HepG2 (cell line): ENCODE results near the gene ANKRD13D. TPM values are rescaled to one million over a fixed set of nuclear protein-coding genes. Genes with fewer than 3 reads are reported as not detected.
A peak's percentile ranks its signal among the peaks of the same experiment; 100 is the strongest.

ENCODE experiments used
- AGO1 ChIP-seq: fragments of 200-400 bp; formaldehyde crosslinking; IDR thresholded peaks from 2 replicates; pipeline ENCODE4 v1.6.1; 2017; ENCODE audit warnings: mild to moderate bottlenecking, low read depth, low read length, moderate library complexity; ENCODE audit not compliant: poor library complexity, severe bottlenecking
- ETS1 ChIP-seq: sonication (generic); formaldehyde crosslinking; IDR thresholded peaks from 2 replicates; pipeline ENCODE4 v1.4.0; 2020; ENCODE audit warnings: missing genetic modification reagents
- FOXC1 ChIP-seq: sonication (generic); formaldehyde crosslinking; IDR thresholded peaks from 2 replicates; pipeline ENCODE4 v1.8.0; 2022; ENCODE audit warnings: mild to moderate bottlenecking, missing genetic modification reagents, borderline replicate concordance
- HIVEP1 ChIP-seq: sonication (generic); formaldehyde crosslinking; IDR thresholded peaks from 2 replicates; pipeline ENCODE4 v1.4.0; 2020; ENCODE audit warnings: mild to moderate bottlenecking, missing genetic modification reagents
- HOXD1 ChIP-seq: sonication (generic); formaldehyde crosslinking; IDR thresholded peaks from 2 replicates; pipeline ENCODE4 v1.5.0; 2020; ENCODE audit warnings: missing genetic modification reagents
- KLF6 ChIP-seq: IDR thresholded peaks from 2 replicates; pipeline ENCODE4 v1.8.0; 2016; ENCODE audit warnings: missing biosample characterization, missing genetic modification reagents
- MBNL3 ChIP-seq: fragments of 250-450 bp; sonication (Bioruptor Pico); conservative IDR thresholded peaks from 2 replicates; pipeline ENCODE4 v1.8.0; 2022; ENCODE audit warnings: mild to moderate bottlenecking, inconsistent platforms
- NCOR1 ChIP-seq: fragments of 200-600 bp; sonication (generic); IDR thresholded peaks from 2 replicates; pipeline ENCODE4 v1.7.0; 2017; ENCODE audit warnings: antibody characterized with exemption, low read length, borderline replicate concordance
- RNF2 ChIP-seq: fragments of 450-650 bp; conservative IDR thresholded peaks from 2 replicates; pipeline ENCODE4 v1.6.1; 2016; ENCODE audit warnings: low read depth
- TP53 ChIP-seq: sonication (generic); formaldehyde crosslinking; conservative IDR thresholded peaks from 2 replicates; pipeline ENCODE4 v1.4.0; 2020; ENCODE audit warnings: missing genetic modification reagents
- TRAFD1 ChIP-seq: sonication (generic); formaldehyde crosslinking; IDR thresholded peaks from 2 replicates; pipeline ENCODE4 v1.5.1; 2020; ENCODE audit warnings: missing genetic modification reagents, mild to moderate bottlenecking, borderline replicate concordance
- ZNF253 ChIP-seq: sonication (generic); formaldehyde crosslinking; IDR thresholded peaks from 2 replicates; pipeline ENCODE4 v1.8.0; 2022; ENCODE audit warnings: mild to moderate bottlenecking, missing genetic modification reagents, borderline replicate concordance
- ZNF280D ChIP-seq: sonication (generic); formaldehyde crosslinking; IDR thresholded peaks from 2 replicates; pipeline ENCODE4 v1.5.1; 2020; ENCODE audit warnings: mild to moderate bottlenecking, missing genetic modification reagents
- ZNF3 ChIP-seq: IDR thresholded peaks from 2 replicates; pipeline ENCODE4 v1.7.0; 2017; ENCODE audit warnings: inconsistent platforms
- ZNF317 ChIP-seq: sonication (generic); formaldehyde crosslinking; IDR thresholded peaks from 2 replicates; pipeline ENCODE4 v1.5.0; 2020; ENCODE audit warnings: mild to moderate bottlenecking, missing genetic modification reagents
- ZNF414 ChIP-seq: sonication (generic); formaldehyde crosslinking; IDR thresholded peaks from 2 replicates; pipeline ENCODE4 v1.5.0; 2020; ENCODE audit warnings: missing genetic modification reagents
- ZNF484 ChIP-seq: sonication (generic); formaldehyde crosslinking; IDR thresholded peaks from 2 replicates; pipeline ENCODE4 v1.5.1; 2020; ENCODE audit warnings: mild to moderate bottlenecking, low read depth, missing genetic modification reagents, borderline replicate concordance
- ZNF709 ChIP-seq: sonication (generic); formaldehyde crosslinking; IDR thresholded peaks from 2 replicates; pipeline ENCODE4 v1.5.0; 2020; ENCODE audit warnings: mild to moderate bottlenecking, missing genetic modification reagents
- polyA plus RNA-seq, 8 experiments: library from polyadenylated mRNA; depleted of rRNA in 3 of 8; stranded (reverse) in 7 of 8; unstranded in 1 of 8; fragments of >200 nt; fragmentation: Illumina TruSeq in 4 of 8; extraction: Trizol in 4 of 8; gene quantifications; 2 replicates each; pipeline versions ENCODE4 v1.2.1 to v1.2.3, GENCODE V29; 2011 to 2016; ENCODE audit warnings: low read depth in 4 of 8, missing spikeins in 1 of 8, mixed read lengths in 1 of 8; ENCODE audit not compliant: insufficient read depth in 1 of 8
- total RNA-seq, 5 experiments: library from RNA; depleted of rRNA; stranded (reverse); fragments of >200 nt; fragmentation: Illumina TruSeq; extraction: Trizol; gene quantifications; 2 replicates each; pipeline ENCODE4 v1.2.3, GENCODE V29; 2016; ENCODE audit warnings: low read depth in 1 of 5
- TF ChIP-seq, protein P1 (sequence below): sonication (generic); formaldehyde crosslinking; IDR thresholded peaks from 2 replicates; pipeline ENCODE4 v1.8.0; 2022; ENCODE audit warnings: mild to moderate bottlenecking, missing genetic modification reagents, moderate library complexity
- TF ChIP-seq, protein P2 (sequence below): sonication (generic); formaldehyde crosslinking; IDR thresholded peaks from 2 replicates; pipeline ENCODE4 v1.5.1; 2020; ENCODE audit warnings: mild to moderate bottlenecking, missing genetic modification reagents, moderate library complexity

The ANKRD13D gene
- total and polyA plus RNA-seq, 2 of the 13 experiments (the other 11 are each of a cell fraction or from before 2014, with no cell fraction given) = 18.6 to 27.3 TPM

GRCh38 chr11:67303132-67303834 is 14.2 kb downstream of the ANKRD13D start, which contains the start of gene SSH3 (continued):
- no peak for TF ChIP-seq ZNF280D (CRISPR knock-in tag)
- no peak for TF ChIP-seq TP53 (CRISPR knock-in tag)
- TF ChIP-seq ZNF253 = no peak
- no peak for TF ChIP-seq ZNF3 (CRISPR knock-in tag)
- TF ChIP-seq ZNF709 (CRISPR knock-in tag) = no peak
- TF ChIP-seq MBNL3 (CRISPR knock-in tag) = no peak
- TF ChIP-seq AGO1 = peak; percentile 94
- TF ChIP-seq FOXC1 (CRISPR knock-in tag) = no peak
- TF ChIP-seq NCOR1 = no peak
- TF ChIP-seq, protein P1, sequence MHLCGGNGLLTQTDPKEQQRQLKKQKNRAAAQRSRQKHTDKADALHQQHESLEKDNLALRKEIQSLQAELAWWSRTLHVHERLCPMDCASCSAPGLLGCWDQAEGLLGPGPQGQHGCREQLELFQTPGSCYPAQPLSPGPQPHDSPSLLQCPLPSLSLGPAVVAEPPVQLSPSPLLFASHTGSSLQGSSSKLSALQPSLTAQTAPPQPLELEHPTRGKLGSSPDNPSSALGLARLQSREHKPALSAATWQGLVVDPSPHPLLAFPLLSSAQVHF (CRISPR knock-in tag) = no peak
- no peak for TF ChIP-seq ZNF317 (CRISPR knock-in tag)
- TF ChIP-seq ETS1 = peak; percentile 68; the same call in 1 of the 2 replicates
- TF ChIP-seq ZNF414 (CRISPR knock-in tag) = peak; percentile 35; the same call in 1 of the 2 replicates
- no peak for TF ChIP-seq KLF6 (CRISPR knock-in tag)
- TF ChIP-seq RNF2 = no peak
- TF ChIP-seq ZNF484 (CRISPR knock-in tag) = no peak
- TF ChIP-seq HOXD1 (CRISPR knock-in tag) = no peak; the same call in 1 of the 2 replicates
- TF ChIP-seq, protein P2, sequence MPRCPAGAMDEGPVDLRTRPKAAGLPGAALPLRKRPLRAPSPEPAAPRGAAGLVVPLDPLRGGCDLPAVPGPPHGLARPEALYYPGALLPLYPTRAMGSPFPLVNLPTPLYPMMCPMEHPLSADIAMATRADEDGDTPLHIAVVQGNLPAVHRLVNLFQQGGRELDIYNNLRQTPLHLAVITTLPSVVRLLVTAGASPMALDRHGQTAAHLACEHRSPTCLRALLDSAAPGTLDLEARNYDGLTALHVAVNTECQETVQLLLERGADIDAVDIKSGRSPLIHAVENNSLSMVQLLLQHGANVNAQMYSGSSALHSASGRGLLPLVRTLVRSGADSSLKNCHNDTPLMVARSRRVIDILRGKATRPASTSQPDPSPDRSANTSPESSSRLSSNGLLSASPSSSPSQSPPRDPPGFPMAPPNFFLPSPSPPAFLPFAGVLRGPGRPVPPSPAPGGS (CRISPR knock-in tag) = peak; percentile 37; the same call in 1 of the 2 replicates
- TF ChIP-seq TRAFD1 = no peak
- no peak for TF ChIP-seq HIVEP1 (CRISPR knock-in tag)
